KOPT-K1 (cell line): ENCODE measurements around the gene CMSS1.
"Not testable (repeated sequence)": the region's sequence is repeated elsewhere in the genome, so short reads cannot be mapped to it uniquely, and the experiment has no call there.

Experiments
- H3K27ac ChIP-seq: fragments of 200-600 bp; sonication (generic); 2 replicates; pipeline ENCODE4 v1.5.1; 2016; ENCODE audit warnings: antibody characterized with exemption, mild to moderate bottlenecking, low read depth, low read length; ENCODE audit not compliant: poor library complexity, severe bottlenecking
- H3K36me3 ChIP-seq: fragments of 200-600 bp; sonication (generic); 2 replicates; pipeline ENCODE4 v1.5.1; 2017; ENCODE audit warnings: antibody characterized with exemption, mild to moderate bottlenecking, low read length, moderate library complexity; ENCODE audit not compliant: insufficient read depth
- H3K9me3 ChIP-seq: fragments of 200-600 bp; sonication (generic); 2 replicates; pipeline ENCODE4 v1.5.1; 2017; ENCODE audit warnings: antibody characterized with exemption, low read length, mild to moderate bottlenecking; ENCODE audit not compliant: insufficient read depth, poor library complexity, severe bottlenecking

The CMSS1 gene

GRCh38 chr3:99836681-99837080 lies 19.0 kb downstream of the CMSS1 start:
- H3K27ac ChIP-seq: no peak overlapping the region
- no peaks in the 10 kb centered on the region for H3K36me3 ChIP-seq
- no peaks in the 10 kb centered on the region for H3K9me3 ChIP-seq

- H3K27ac ChIP-seq: no peak overlapping the region
- H3K9me3 ChIP-seq: no peaks in the 10 kb centered on the region
- H3K36me3 ChIP-seq: no peaks in the 10 kb centered on the region
These were observed 20.1 kb downstream of the CMSS1 start for GRCh38 chr3:99837715-99838114.

- no peak overlapping the region for H3K27ac ChIP-seq
- H3K9me3 ChIP-seq: no peaks in the 10 kb centered on the region
- no peaks in the 10 kb centered on the region for H3K36me3 ChIP-seq
These were observed 21.1 kb downstream of the CMSS1 start for GRCh38 chr3:99838755-99839154.

- Histone ChIP-seq H3K36me3 (no peaks in the 10 kb centered on the region), H3K27ac (no peak overlapping the region), H3K9me3 (no peaks in the 10 kb centered on the region)
These were observed 22.0 kb downstream of the CMSS1 start for GRCh38 chr3:99839613-99840012.

- H3K27ac ChIP-seq, H3K36me3 ChIP-seq, H3K9me3 ChIP-seq: not testable (repeated sequence)
These were observed 24.3 kb downstream of the CMSS1 start for GRCh38 chr3:99841949-99842348.

GRCh38 chr3:99842826-99843589 lies 25.3 kb downstream of the CMSS1 start:
- no peaks in the 10 kb centered on the region for H3K36me3 ChIP-seq
- H3K27ac ChIP-seq: no peak overlapping the region
- H3K9me3 ChIP-seq: no peaks in the 10 kb centered on the region

GRCh38 chr3:99843590-99844258 lies 26.1 kb downstream of the CMSS1 start:
- Histone ChIP-seq H3K9me3 (no peaks in the 10 kb centered on the region), H3K36me3 (no peaks in the 10 kb centered on the region), H3K27ac (no peak overlapping the region)

- Histone ChIP-seq H3K27ac (no peak overlapping the region), H3K36me3 (no peaks in the 10 kb centered on the region), H3K9me3 (no peaks in the 10 kb centered on the region)
These were observed 27.7 kb downstream of the CMSS1 start for GRCh38 chr3:99845331-99845730.

- no peaks in the 10 kb centered on the region for H3K36me3 ChIP-seq
- H3K9me3 ChIP-seq: no peaks in the 10 kb centered on the region
- H3K27ac ChIP-seq: no peak overlapping the region
These were observed 28.3 kb downstream of the CMSS1 start for GRCh38 chr3:99845999-99846398.

GRCh38 chr3:99846477-99847160 lies 29.0 kb downstream of the CMSS1 start:
- H3K36me3 ChIP-seq: no peaks in the 10 kb centered on the region
- H3K27ac ChIP-seq: no peak overlapping the region
- H3K9me3 ChIP-seq: no peaks in the 10 kb centered on the region

GRCh38 chr3:99848433-99848832 lies 30.8 kb downstream of the CMSS1 start:
- H3K36me3 ChIP-seq: no peaks in the 10 kb centered on the region
- no peaks in the 10 kb centered on the region for H3K9me3 ChIP-seq
- no peak overlapping the region for H3K27ac ChIP-seq

- Histone ChIP-seq H3K36me3 (no peaks in the 10 kb centered on the region), H3K9me3 (no peaks in the 10 kb centered on the region), H3K27ac (no peak overlapping the region)
These were observed 32.9 kb downstream of the CMSS1 start for GRCh38 chr3:99850608-99851007.

- Histone ChIP-seq H3K9me3 (no peaks in the 10 kb centered on the region), H3K36me3 (no peaks in the 10 kb centered on the region), H3K27ac (no peak overlapping the region)
These were observed 34.3 kb downstream of the CMSS1 start for GRCh38 chr3:99851955-99852354.

- no peaks in the 10 kb centered on the region for H3K9me3 ChIP-seq
- H3K27ac ChIP-seq: no peak overlapping the region
- no peaks in the 10 kb centered on the region for H3K36me3 ChIP-seq
These were observed 35.2 kb downstream of the CMSS1 start for GRCh38 chr3:99852851-99853250.

- Histone ChIP-seq H3K9me3 (no peaks in the 10 kb centered on the region), H3K27ac (no peak overlapping the region), H3K36me3 (no peaks in the 10 kb centered on the region)
These were observed 37.2 kb downstream of the CMSS1 start for GRCh38 chr3:99854756-99855298.
